ENCODE measurements around the gene TUBGCP3.

Gene TUBGCP3

DNA sequence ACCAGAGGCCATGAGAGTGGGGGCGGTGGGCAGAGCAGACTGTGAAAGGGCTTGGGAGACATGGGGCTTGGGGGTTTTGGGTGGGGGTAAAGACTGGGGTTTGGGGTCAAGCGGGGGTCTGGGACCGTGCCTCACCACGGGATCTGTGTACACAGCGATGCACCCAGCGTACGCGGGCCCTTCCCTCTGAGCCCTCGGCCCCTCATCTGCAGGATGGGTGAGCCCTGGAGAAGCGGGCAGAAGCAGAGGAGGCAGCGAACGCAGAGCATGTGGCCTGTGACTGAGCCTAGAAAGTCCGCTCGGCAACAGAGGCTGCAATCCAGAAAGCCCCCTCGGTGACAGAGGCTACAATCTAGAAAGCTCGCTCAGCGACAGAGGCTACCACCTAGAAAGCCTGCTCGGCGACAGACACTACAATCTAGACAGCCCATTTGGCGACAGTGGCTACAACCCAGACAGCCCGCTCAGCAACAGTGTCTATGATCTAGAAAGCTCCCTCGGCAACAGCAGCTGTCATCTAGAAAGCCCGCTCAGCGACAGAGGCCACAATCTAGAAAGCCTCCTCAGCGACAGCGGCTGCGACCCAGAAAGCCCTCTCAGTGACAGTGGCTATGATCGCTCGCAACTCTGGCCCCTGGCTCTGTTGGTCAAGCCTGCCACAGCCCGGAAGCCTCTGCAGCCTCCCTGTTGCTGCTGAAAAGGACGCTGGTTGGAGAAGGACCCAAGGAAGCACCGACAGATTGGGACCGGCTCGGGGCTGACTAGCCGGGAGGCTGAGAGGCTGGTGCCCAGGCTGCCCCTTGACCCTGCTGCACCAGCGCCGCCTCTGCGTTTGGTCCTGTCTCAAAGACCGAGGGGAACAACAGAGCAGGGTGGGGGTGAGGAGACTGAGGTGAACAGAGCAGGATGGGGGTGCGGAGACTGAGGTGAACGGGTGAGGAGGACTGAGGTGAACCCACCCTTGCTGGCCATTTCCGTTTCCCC lies 143.2 kb downstream of the TUBGCP3 start:
- DNase-seq (ENCODE audit: low read depth in 2 of 3, low spot score in 2 of 3) = no peak

GRCh38 chr13:112443995-112444311 lies 144.0 kb downstream of the TUBGCP3 start:
- peak; percentile 23 to 48 (median 33) for DNase-seq (ENCODE audit: low read depth in 2 of 3, low spot score in 2 of 3)

DNA sequence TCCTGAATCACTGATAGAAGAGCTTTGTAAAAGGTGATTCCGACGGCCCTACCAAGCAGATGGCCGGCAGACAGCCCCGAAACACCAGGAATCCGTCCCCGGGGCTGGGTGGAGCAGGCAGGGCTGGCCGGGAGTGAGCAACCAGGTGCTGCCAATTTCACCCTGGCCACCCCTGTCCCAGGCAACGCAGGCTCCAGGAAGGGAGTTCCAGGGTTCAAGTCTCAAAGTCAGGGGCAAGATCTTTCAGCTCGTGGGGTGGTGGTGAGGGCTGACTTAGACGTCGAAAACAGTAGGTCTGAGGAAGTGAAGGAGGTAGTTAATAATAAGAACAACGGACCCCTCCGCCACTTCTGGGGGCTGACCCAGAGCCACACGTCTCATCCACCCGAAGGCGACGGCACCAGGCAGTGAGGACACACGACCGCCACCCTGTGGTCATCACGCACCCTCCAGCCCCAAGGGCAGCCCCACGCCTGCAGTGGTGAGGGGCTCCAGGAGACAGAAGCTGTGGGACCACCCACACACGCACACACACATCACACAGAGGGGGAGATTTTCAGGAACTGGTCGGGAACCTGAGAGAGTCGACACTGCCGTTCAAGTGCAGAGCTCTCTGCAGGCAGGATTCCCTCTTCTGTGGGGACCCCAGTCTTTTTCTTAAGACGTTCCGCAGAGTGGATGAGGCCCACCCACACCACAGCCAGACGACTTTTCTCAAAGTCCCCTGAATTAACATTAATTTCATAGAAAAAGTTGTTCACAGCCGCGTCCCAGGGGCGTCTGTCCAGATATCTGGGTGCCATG lies 144.6 kb downstream of the TUBGCP3 start:
- DNase-seq (ENCODE audit: low read depth in 2 of 3, low spot score in 2 of 3) = no peak

- DNase-seq (ENCODE audit: low read depth in 2 of 3, low spot score in 2 of 3) = no peak
Measured at GRCh38 chr13:112442483-112443090, 145.4 kb downstream of the TUBGCP3 start.

DNA sequence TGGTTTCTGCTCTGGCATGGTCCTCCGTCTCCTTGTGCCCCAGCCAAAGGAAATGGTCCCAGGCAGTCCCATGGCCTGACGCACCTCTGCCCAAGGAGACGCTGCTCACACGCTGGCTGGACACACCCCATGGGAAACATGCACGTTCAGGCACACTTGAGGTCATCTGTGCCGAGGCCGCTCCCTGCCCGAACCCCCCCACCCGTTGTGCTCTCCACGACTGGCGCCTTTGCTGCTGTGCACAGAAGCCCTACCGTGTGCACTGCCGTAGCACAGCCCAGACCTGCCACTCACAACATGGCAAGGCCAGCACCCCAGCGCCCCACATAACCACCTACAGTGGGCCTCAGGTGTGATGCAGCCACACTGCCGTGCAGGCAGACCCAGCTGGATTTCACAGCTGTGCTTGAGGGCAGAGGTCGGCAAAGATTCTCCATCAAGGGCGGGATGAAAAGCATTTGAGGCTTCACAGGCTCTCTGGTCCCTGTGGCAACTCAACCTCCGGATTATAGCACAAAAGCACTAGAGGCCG lies 146.1 kb downstream of the TUBGCP3 start:
- DNase-seq (ENCODE audit: low read depth in 2 of 3, low spot score in 2 of 3) = no peak

DNA sequence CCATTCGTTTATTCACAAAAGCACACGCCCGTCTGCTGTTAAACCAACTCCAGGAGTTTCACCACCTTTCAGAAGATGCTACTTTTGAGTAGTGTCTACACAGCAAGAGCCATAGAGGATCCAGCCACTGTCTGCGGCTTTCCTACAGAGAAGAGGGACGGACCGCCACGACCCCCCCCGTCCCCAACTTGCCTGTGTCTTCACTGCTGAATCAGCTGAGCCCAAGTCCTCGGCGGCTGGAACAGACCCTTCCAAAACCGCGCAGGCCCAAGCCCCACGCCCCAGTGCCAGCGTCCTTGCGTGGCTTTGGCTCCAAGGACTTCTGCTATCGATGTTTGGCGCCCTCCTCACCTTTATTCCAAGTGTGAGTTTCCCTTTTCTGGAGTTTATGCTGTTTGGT lies 146.7 kb downstream of the TUBGCP3 start:
- no peak for DNase-seq (ENCODE audit: low read depth in 2 of 3, low spot score in 2 of 3)

DNA sequence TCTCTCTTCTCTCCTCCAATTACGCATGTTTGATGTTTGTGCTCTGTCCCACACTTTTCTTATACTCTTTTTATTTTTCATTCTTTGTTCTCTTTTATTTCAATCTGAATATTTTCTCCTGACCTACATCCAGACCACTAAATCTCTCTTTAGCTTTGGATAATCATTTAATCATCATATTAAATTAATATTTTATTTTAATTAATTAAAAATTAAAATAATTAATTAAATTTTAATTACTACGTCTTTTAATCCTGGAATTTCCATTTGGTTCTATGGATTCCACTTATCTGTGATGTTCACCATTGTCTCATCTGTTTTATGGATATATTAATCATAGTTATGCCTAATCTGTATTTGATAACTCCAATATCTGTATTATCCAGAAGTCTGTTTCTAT lies 149.4 kb downstream of the TUBGCP3 start:
- no peak for DNase-seq (ENCODE audit: low read depth in 2 of 3, low spot score in 2 of 3)

DNA sequence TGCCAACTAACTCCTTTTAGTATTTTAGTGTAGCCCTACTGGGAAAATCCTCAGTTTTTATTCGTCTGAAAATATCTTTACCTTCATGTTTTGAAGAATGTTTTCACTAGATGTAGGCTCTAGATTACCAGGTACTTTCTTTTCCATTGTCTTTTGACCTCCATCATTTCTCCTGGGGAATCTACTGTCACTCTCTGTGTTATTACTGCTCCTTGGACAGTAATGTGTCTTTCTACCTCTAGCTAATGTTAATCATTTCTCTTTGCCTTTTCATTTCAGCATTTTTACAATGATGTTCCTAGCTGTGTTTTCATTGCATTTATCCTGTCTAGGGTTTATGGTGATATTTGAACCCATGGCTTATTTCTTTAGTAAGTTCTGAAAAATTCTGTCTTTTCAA lies 149.9 kb downstream of the TUBGCP3 start:
- DNase-seq (ENCODE audit: low read depth in 2 of 3, low spot score in 2 of 3) = no peak

GRCh38 chr13:112435973-112436372 lies 152.0 kb downstream of the TUBGCP3 start:
- no peak for DNase-seq (ENCODE audit: low read depth in 2 of 3, low spot score in 2 of 3)

Measured in activated CD8-positive, alpha-beta memory T cell treated with anti-CD3 and anti-CD28 coated beads for 48 hours (primary cell).